NCI-H524 (cell line): ENCODE results near the gene ALAD.
A peak's percentile ranks its signal among the peaks of the same experiment; 100 is the strongest.

ENCODE experiments used
- DNase-seq, 2 experiments: peaks; one replicate each; lab custom pipeline; 2025; lab: John Stamatoyannopoulos, UW

ALAD gene

DNA sequence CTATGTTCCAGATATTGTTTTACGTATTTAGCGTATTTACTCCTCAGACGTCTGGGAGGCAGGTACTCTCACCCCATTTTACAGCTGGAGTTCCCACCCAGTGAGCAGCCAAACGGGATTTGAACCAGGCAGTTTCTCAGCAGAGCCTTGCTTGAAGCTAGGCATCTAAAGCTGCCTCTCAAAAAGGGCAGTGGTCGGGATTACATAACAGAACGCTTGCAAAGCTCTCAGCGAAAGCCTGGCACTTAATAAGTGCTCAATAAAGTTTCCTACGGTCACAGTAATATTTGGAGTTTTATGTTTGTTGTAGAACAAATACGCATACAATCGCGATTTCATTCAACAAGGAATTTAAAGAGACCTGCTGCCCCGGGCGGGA lies 52.0 kb downstream of the ALAD start:
- no peak for DNase-seq

DNA sequence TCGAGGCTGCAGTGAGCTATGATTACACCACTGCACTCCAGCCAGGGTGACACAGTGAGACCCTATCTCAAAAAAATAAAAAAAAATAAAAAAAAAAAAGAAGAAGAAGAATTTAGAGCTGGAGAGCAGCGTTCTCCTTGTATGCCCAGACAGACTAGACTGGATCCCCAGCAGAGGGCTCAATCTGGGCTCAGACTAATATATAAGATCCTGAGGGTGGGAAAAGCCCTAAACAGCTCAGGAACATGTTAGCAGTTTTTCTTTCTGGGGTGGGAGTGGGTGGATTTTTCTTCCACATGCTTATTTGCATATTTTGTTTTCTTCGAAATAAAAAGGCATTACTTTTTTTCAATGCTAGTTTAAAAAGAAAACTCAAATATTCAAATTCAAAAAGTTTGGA lies 52.6 kb downstream of the ALAD start:
- no peak for DNase-seq

DNA sequence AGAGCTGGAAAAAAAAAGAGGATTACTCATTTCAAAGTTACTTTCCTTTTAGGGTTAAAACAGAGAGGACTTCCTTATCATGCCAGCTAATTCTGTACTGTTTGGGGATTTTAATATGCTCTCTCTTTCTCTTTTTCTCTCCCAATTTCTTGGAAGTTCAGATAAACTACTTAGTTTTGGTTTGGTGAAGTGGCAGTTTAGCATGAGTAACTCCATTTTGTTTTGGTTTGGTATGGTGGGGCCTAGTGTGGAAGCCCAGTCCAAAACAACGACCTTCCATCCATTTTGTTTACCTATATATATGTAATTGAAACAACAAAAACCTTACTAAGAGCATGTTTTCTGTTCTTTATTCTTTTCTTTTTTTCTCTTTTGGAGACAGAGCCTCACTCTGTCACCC lies 55.4 kb downstream of the ALAD start:
- no peak for DNase-seq

DNA sequence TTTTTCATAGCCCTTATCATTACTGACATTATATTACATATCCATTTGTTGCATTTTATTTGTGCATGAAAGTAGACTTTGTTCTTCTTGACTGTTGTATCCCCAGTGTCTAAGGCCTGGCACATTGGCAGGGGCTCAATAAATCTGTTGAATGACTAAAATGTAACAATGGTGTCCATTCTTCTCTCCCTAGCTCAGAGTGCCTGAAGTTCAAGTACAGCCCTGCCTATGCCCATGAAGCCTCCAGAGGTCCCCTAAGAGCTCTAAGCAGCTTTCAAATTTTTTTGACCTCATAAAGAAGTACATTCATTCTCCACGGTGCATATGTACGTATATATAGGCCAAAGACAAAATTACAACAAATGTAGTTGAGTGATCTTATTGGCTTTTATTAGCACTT lies 55.9 kb downstream of the ALAD start:
- DNase-seq, result no peak

DNA sequence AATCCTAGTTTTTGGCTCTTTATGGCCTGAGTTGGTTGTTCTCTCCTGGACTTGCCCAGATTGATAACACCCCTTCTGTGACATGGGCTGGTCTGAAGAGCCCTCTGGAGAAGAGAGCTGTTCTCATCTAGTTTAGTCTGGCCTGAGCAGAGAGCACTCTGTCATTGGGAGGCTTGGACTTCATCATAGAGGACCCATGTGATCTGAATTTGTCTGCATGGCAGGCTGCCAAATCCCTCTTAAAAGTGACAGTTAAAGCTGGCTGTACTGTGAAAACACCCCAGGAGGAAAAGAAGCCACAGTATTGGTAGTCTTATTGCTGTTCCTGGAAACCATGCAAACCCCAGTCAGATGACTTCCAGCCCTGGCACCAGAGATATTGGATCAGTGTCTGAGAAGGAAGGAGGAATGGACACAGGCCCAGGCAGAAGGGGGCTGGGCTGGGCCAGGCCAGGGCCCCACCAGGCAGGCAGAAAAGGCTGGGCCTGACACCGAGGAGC lies 57.3 kb downstream of the ALAD start:
- peak; percentile 91 to 95 for DNase-seq

DNA sequence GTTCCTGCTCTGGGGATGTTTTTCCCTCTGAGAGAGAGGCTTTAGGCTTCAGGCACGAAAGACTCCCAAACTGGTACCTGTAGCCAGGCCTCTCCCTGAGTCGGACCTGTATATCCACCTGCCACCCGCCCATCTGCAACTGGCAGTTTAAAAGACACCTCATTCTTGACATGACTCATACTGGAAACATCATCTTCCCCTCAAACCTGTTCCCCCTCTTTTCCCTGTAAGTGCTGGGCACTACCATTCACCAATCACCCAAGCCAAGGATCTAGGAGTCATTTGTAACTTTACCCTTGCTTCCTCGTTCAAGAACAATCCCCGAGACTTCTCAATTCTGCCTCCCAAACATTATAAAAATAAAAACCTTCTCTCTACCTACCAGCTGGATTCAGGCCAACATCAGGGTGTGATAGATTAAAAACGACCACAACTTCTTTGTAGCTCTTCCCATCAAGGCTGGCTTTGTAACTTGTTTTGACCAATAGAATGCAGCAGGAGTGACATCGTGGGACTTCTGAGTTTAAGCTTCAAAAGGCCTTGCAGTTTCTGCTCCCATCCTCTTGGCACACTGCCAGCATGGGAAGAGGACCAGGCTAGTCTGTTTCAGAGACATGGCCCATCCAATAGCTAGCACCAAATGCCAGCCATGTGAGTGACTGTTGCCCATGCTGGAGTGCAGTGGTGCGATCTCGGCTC lies 59.2 kb downstream of the ALAD start:
- no peak for DNase-seq

DNA sequence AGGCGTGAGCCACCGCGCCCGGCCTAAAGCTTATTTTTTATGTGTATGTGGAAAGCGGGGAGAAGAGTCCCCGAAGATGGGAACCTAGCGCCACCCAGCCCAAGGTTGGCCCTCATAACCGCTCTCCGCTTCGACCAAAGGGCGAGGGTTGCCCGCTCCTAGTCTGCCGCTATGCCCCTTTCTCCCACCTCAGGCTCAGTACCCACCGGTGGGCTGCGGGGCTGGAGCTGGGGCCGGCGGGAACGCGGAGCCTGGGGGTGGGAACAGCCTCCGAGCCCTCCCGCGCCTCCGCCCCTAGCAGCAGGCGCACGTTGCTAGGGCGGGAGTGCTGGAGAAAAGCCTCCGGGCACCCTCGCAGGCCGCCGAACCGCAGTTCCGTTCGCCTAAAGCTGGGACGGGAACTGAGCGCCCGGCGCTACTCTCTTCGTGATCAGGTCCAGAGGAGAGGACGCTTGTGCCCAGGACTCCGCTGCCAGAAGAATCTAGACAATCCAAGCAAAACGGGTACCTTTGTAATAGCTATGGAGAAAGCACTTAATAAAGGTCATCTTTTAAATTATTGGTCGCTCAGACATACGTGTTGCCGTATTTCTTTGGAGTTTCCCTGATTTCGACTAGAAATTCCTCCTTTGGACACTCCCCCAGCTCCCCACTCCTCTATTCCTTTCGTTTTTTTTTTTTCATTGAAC lies 60.9 kb downstream of the ALAD start, which contains the start of gene WDR31:
TSS of gene WDR31 (minus strand) at position 265 of the 689 bp plus-strand sequence. CDS start 8,253 bp downstream, outside the sequence.
- DNase-seq, result peak; percentile 82 to 89

DNA sequence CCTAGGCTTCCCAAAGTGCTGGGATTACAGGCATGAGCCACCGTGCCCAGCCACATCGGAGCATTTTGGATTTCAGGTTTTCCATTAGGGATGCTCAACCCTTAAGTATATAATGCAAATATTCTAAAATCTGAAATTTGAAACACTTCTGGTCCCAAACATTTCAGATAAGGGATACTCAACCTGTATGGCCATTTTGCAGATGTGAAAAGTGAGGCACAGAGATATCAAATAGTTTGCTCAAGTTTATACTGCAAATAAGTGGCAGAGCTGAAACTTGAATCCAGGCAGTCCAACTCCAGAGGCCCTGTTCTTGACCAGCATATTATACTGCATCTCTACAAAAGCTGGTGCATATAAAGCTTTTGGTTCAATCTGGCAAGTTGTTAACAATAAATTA lies 63.4 kb downstream of the ALAD start:
- no peak for DNase-seq
